ENCODE results near the gene PGBD5. TPM values are rescaled to one million over a fixed set of nuclear protein-coding genes. Genes with fewer than 3 reads are reported as not detected.

Gene PGBD5
- total RNA-seq, 1 donor from 2014 or later = 0.51 TPM

- DNase-seq = no peak
These were observed 80.8 kb downstream of the PGBD5 start for GRCh38 chr1:230345139-230345885.

GRCh38 chr1:230342699-230343098 is 83.4 kb downstream of the PGBD5 start:
- DNase-seq = no peak

GRCh38 chr1:230342019-230342418 is 84.1 kb downstream of the PGBD5 start:
- no peak for DNase-seq

- DNase-seq = no peak
These were observed 85.0 kb downstream of the PGBD5 start for GRCh38 chr1:230341162-230341546.

- no peak for DNase-seq
These were observed 85.5 kb downstream of the PGBD5 start for GRCh38 chr1:230340526-230341161.

DNA sequence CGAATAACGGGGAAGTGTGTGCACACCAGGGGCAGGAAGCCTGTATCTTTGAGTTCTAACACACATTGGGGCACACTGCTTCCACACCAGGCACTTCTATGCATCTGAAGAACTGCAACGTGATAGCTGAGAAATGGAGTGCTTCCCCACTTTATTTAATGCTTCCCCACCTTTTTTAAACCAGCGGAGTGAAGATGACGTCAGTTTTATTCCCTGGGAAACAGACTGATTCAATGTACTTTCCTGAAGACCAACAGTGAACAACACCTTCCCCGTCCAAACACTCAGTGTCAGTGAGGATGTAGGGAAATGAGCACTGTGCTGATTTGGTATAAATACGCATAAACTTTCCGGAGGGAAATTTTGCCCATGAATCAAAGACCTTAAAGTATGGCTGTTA is 87.1 kb downstream of the PGBD5 start:
- no peak for DNase-seq

DNA sequence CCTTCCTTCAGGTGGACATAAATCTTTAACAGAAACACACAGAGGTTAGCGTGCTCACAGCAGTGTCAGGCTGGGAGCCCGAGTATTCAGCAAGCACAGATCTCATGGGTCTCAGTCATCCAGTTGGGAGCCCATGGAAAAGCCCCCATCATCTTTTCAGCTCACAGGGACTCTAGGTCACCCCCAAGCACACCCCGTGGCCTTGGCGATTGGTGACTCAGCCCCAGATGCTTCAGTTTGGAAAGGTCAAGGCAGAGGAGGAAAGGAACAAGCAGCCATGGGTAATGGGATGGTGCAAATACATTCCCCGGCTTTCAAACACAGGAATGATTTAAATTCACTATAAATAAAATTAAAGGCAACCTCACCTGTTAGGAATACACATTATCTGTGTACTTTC is 88.9 kb downstream of the PGBD5 start:
- DNase-seq = no peak

DNA sequence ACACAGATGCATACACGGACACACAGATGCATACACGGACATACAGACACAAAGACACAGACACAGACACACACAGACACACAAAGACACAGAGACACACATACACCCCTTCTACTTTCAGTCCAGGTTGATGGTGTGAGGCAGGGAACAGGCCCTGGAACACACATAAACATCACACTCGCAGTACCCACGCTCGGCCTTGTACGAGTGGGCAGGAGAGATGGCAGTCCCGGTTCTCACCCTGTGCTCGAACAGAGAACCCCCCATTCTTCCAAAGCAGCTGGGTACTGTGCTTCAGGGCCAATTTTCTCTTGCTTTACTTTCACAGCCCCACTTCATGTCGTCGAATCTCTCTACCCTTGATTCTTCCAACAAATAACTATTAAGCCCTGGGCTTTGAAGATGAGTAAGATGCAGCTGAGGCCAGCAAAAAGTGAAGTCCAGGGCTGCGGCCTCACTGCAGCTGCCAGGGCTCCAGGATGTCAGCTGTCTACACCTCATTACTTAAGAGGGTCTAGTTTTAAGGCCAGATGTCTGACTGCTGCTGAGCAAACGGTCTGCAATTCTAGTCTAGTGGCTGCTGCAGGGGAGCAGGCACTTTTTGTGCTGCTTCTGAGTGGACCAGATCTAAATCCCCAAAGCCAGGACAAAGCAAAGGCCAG is 90.1 kb downstream of the PGBD5 start:
- DNase-seq = no peak

GRCh38 chr1:230334447-230334837 is 91.7 kb downstream of the PGBD5 start:
- DNase-seq = no peak

- DNase-seq = no peak
These were observed 92.3 kb downstream of the PGBD5 start for GRCh38 chr1:230333590-230334446.

DNA sequence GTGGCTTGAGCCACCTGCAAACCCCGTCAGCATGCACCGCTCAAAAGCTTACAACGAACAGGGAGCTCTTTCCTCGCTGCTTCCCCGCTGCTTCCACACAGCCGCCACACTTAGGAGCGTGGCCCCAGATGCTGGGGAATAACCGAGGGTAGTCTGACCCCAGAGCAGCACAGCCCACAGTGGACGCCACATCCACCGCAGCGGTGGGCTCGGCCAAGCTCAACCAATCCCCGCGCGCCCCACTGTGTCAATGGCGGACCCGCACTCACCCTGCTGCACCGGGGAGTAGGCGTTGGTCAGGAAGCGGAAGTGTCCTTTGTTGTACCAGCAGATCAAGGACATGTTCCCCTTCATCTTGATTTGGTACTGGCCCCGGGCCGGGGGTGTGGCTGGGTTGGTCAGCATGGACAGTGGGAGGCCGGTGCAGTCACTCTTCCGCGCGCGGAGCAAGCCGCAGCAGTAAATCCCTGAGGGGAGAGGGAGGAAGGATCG is 93.5 kb downstream of the PGBD5 start:
- DNase-seq = no peak

GRCh38 chr1:230332061-230332460 is 94.1 kb downstream of the PGBD5 start:
- no peak for DNase-seq

- no peak for DNase-seq
These were observed 96.0 kb downstream of the PGBD5 start for GRCh38 chr1:230330157-230330556.

DNA sequence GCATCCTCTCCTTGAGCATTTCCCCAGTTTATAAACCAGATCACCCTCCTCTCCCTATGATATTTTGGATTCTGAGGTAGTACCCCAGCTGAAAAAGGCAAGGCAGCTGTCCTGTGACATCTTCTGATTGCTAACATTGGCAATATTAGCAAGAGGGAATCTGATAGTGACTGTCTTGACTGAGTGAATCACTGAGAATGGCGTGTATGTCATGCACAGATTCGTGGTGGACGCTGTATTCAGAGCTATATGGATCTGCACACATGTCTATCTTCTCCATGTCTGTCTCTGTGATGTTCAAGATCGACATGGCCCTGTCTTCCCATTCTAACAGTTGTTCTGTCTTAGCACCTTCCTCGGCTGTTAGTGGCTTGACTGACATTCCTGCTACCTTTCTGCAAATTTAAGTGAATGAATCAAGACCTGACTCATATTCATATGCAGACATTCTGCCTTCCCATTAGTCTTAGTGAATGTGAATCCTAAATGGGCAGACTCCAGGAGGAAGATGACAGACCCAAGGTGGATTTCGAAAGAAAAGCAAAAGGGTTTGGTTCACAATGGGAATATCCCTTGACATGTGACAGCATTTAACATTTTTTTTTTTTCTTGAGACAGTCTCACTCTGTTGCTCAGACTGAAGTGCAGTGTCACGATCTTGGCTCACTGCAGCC is 97.7 kb downstream of the PGBD5 start:
- DNase-seq = no peak

GRCh38 chr1:230327892-230328284 is 98.2 kb downstream of the PGBD5 start:
- DNase-seq = no peak

GRCh38 chr1:230326971-230327891 is 98.9 kb downstream of the PGBD5 start:
- DNase-seq = no peak

DNA sequence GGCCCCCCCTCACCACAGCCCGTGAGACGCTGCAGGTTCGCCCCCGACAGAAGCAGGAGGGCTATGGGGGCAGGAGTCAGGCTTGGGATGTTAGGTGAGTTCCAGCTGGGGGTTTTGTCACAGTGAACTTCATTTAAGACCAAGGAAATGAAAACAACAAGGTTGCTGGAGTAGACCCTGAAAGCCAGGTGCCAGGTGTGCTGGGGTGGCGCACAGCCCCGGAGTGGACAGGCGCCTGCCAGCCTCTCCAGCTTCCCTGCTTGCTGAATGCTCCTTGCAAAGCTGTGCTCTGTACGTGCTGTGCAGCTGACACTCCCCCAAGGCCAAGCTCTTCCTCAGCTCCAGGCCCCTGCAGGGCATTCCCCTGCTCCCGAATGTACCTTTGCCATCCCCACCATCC is 102.4 kb downstream of the PGBD5 start:
- DNase-seq = no peak

DNA sequence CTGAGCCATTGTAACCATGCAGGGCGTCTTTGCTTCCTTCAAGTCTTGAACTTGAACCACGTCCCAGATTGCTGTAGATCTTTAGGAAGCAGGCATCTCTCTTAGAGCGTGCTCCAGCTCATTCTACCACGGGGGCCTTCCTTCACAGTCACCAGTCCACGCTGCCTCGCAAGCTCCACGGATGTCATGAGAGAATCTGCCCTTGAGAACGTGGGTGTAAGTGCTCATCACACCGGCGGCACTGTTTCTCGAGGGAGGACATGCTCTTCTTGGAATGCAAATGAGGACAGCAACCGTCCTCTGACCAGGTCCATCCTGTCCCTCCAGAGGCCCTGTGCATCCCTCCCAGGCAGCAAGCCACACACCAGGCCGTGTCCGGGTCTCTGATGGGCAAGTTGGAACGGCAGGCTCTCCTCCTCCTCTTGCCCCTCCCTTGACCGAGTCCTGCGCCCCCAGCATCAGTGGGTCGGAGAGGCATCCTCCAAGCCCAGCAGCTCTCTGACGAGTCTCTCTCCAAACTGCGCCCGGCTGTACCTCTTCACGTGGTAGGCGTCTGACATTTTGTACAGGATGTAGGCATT is 103.1 kb downstream of the PGBD5 start:
- no peak for DNase-seq

DNA sequence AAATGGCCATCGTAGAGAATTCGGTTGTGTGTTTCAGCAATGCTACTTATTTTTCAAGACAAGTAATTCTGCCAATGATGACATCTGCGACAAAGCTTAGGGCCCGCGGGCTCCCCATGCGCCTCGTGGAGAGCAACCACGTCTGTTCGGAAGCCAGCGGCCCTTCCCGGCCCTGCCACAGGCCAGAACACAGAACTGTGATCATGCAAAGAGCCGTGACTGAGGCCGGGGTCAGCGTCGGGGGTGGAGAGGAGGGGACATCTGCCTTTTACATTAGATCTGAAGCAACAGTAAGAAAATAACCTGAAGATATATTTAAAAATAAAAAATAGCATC is 103.7 kb downstream of the PGBD5 start:
- no peak for DNase-seq

DNA sequence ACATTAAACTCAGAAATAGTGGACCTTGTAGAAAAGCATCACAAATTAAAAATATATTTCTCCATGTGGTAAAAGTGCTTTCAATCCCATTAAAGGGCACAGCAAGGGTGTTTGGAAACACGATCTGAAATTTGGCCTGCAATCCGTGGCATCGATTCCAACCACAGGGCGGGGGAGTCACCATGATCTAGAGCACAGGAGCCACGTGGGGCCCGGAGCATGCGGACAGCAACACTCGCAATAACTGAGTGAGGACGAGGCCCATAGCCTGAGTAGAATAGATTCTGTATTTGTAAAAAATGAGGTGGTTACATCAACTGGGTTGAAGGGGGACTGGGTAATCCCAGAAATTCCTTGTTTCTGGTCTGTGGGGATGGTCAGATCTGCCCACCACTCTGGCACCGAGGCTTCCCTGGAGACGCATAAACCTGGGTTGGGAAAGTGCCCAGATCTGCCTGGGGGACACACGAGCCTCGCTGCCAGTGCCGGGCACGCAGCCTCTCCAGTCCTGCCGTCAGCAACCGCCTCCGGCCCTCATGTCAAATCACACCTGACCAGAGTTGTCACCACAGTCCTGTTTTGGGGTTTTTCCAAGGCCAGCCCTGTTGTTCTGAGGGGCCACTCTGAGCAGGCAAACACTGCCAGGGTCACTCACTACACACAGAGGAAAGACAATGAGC is 104.3 kb downstream of the PGBD5 start:
- no peak for DNase-seq
